ENCODE data around the gene SELENBP1. TPM values are rescaled to one million over a fixed set of nuclear protein-coding genes. Genes with fewer than 3 reads are reported as not detected.

Gene SELENBP1
- total RNA-seq, 2 donors from 2014 or later, result 41.8 to 67.6 TPM

- no peak for ATAC-seq (ENCODE audit: insufficient number of reproducible peaks, low FRiP score, low read depth)
- Histone ChIP-seq H3K4me3 (peak overlapping the region; percentile 15), H3K36me3 (peaks cover 16% of the 10 kb centered on the region), H3K27me3 (replicated peaks; ENCODE audit: insufficient read depth) (no peaks in the 10 kb centered on the region), H3K27ac (no peak overlapping the region), H3K9me3 (no peaks in the 10 kb centered on the region), H3K4me1 (ENCODE audit: control insufficient read depth in 1 of 2, low read depth in 2 of 2) (peaks cover 18 to 40% of the 10 kb centered on the region in 2 donors)
- TF ChIP-seq, protein P1, sequence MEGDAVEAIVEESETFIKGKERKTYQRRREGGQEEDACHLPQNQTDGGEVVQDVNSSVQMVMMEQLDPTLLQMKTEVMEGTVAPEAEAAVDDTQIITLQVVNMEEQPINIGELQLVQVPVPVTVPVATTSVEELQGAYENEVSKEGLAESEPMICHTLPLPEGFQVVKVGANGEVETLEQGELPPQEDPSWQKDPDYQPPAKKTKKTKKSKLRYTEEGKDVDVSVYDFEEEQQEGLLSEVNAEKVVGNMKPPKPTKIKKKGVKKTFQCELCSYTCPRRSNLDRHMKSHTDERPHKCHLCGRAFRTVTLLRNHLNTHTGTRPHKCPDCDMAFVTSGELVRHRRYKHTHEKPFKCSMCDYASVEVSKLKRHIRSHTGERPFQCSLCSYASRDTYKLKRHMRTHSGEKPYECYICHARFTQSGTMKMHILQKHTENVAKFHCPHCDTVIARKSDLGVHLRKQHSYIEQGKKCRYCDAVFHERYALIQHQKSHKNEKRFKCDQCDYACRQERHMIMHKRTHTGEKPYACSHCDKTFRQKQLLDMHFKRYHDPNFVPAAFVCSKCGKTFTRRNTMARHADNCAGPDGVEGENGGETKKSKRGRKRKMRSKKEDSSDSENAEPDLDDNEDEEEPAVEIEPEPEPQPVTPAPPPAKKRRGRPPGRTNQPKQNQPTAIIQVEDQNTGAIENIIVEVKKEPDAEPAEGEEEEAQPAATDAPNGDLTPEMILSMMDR (IDR thresholded peaks at IDR 0.05), result no peak
- DNase-seq (ENCODE audit: low spot score), result no peak
Observed at GRCh38 chr1:151325231-151325630, 47.3 kb downstream of the SELENBP1 start.

- ATAC-seq (ENCODE audit: insufficient number of reproducible peaks, low FRiP score, low read depth), result no peak
- Histone ChIP-seq H3K9me3 (no peaks in the 10 kb centered on the region), H3K4me1 (ENCODE audit: control insufficient read depth in 1 of 2, low read depth in 2 of 2) (peaks cover 18 to 44% of the 10 kb centered on the region in 2 donors), H3K27ac (no peak overlapping the region), H3K36me3 (peaks cover 16% of the 10 kb centered on the region), H3K4me3 (no peak overlapping the region), H3K27me3 (replicated peaks; ENCODE audit: insufficient read depth) (no peaks in the 10 kb centered on the region)
- no peak for DNase-seq (ENCODE audit: low spot score)
- TF ChIP-seq, protein P1 (IDR thresholded peaks at IDR 0.05), result no peak
Observed at GRCh38 chr1:151324390-151324930, 48.0 kb downstream of the SELENBP1 start.

GRCh38 chr1:151318975-151319374, 53.5 kb downstream of the SELENBP1 start:
- ATAC-seq (ENCODE audit: insufficient number of reproducible peaks, low FRiP score, low read depth) (no peak), DNase-seq (ENCODE audit: low spot score) (no peak)
- no peak overlapping the region for H3K27ac ChIP-seq
- H3K27me3 ChIP-seq (replicated peaks; ENCODE audit: insufficient read depth), result no peaks in the 10 kb centered on the region
- no peak overlapping the region for H3K4me3 ChIP-seq
- H3K36me3 ChIP-seq, result peaks cover 26% of the 10 kb centered on the region
- peaks cover 8 to 16% of the 10 kb centered on the region in 2 donors for H3K4me1 ChIP-seq (ENCODE audit: control insufficient read depth in 1 of 2, low read depth in 2 of 2)
- H3K9me3 ChIP-seq, result no peaks in the 10 kb centered on the region
- TF ChIP-seq, protein P1 (IDR thresholded peaks at IDR 0.05), result no peak

DNA sequence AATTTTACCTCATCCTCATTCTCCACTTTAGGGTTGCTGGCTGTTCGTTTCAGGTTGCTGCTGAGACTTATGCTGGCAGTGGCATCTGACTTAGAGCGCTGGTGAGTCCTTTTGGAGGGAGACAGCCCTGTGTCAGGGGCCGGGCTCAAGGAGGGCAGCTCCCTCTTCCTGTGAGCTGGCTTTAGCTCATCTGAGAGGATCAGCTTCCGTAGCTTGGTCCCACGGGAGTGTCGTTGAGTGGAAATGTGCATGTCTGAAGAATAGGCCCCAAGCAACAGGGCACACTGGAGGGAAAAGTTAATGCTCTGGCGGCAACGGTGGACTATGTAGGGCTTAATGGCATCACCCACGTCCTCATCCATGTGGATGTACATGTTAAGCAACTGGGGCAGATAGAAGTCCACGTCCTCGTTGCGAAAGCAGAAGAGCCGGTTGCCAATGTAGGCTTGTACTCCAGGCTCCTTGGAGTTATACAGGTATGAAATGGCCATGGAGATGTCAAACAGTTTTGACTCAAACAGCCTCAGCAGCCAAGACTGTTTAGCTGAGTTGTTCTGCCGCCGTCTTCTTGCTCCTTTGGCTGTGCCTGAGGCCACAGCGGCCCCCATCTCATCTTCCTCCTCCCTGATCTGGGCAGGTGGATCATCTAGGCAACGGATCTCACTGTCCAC, 56.8 kb downstream of the SELENBP1 start:
- peaks cover 23 to 48% of the 10 kb centered on the region in 2 donors for H3K4me1 ChIP-seq (ENCODE audit: control insufficient read depth in 1 of 2, low read depth in 2 of 2)
- no peaks in the 10 kb centered on the region for H3K9me3 ChIP-seq
- DNase-seq (ENCODE audit: low spot score) (no peak), ATAC-seq (ENCODE audit: insufficient number of reproducible peaks, low FRiP score, low read depth) (no peak)
- no peak overlapping the region for H3K27ac ChIP-seq
- no peaks in the 10 kb centered on the region for H3K27me3 ChIP-seq (replicated peaks; ENCODE audit: insufficient read depth)
- TF ChIP-seq, protein P1 (IDR thresholded peaks at IDR 0.05), result no peak
- peaks cover 17% of the 10 kb centered on the region for H3K36me3 ChIP-seq
- H3K4me3 ChIP-seq, result no peak overlapping the region

Other genes with a start within 250 kb of the SELENBP1 start
- 1 to 10 TPM; 6.3 to 6.8 TPM for gene SEMA6C, start 226.1 kb downstream of the SELENBP1 start, total RNA-seq
- gene TNFAIP8L2, start 216.1 kb downstream of the SELENBP1 start, total RNA-seq, result 10 to 100 TPM in 1 of 2 donors, 1 to 10 TPM in 1; 3.9 to 14.1 TPM
- 1 to 10 TPM; 5.6 to 8.7 TPM for gene LYSMD1, start 206.8 kb downstream of the SELENBP1 start, total RNA-seq
- gene SCNM1, start 206.6 kb downstream of the SELENBP1 start, total RNA-seq, result 10 to 100 TPM; 19.1 to 27.7 TPM
- not detected for gene TMOD4, start 196.7 kb downstream of the SELENBP1 start, total RNA-seq
- gene VPS72, start 182.5 kb downstream of the SELENBP1 start, total RNA-seq, result 10 to 100 TPM; 32.5 to 39.7 TPM
- gene PIP5K1A, start 174.2 kb downstream of the SELENBP1 start, total RNA-seq, result 10 to 100 TPM; 49.7 to 97.6 TPM
- 10 to 100 TPM; 79.1 to 87.6 TPM for gene PSMD4, start 118.0 kb downstream of the SELENBP1 start, total RNA-seq
- 10 to 100 TPM; 22.7 to 32.2 TPM for gene ZNF687, start 90.4 kb downstream of the SELENBP1 start, total RNA-seq
- gene PI4KB, start 45.3 kb downstream of the SELENBP1 start, total RNA-seq, result 10 to 100 TPM; 60.1 to 63.1 TPM
- 10 to 100 TPM; 49.3 to 51.7 TPM for gene RFX5, start 25.5 kb downstream of the SELENBP1 start, total RNA-seq
- 100 to 1,000 TPM; 168 to 209 TPM for gene PSMB4, start 26.9 kb upstream of the SELENBP1 start, total RNA-seq
- 10 to 100 TPM; 64.1 to 76.9 TPM for gene POGZ, start 86.8 kb upstream of the SELENBP1 start, total RNA-seq
- 1 to 10 TPM in 1 of 2 donors, not detected in 1; 2.3 TPM for gene CGN, start 138.7 kb upstream of the SELENBP1 start, total RNA-seq
- gene TUFT1, start 167.6 kb upstream of the SELENBP1 start, total RNA-seq, result 10 to 100 TPM in 1 of 2 donors, 1 to 10 TPM in 1; 4.9 to 10.7 TPM
- gene SNX27, start 239.3 kb upstream of the SELENBP1 start, total RNA-seq, result 10 to 100 TPM; 25.6 to 46.7 TPM

Data from thoracic aorta (tissue), 2 donors.